A549 treated with AZD2906 at 1 μM for 4 hours (cell line): ENCODE results near the gene LAMB1. TPM values are rescaled to one million over a fixed set of nuclear protein-coding genes. Genes with fewer than 3 reads are reported as not detected.

Experiments
- total RNA-seq: library from RNA; stranded (reverse); fragments of 200-300 nt; extraction: Qiagen RNA extraction; gene quantifications from 5 replicates; pipeline ENCODE4 v1.2.3, GENCODE V29; 2022

The LAMB1 gene
- 94.3 to 137 TPM (median 104 TPM) in 5 replicates for total RNA-seq

GRCh38 chr7:108002726-108003598, at the start of gene LAMB1:
LAMB1 (minus strand) TSS chr7:108003161; CDS start chr7:108002885, 276 bp downstream.

GRCh38 chr7:107890962-107891635, 111.9 kb downstream of the LAMB1 start, which contains the start of gene DLD:
DLD (plus strand) TSS chr7:107891183; CDS start chr7:107891251, 68 bp downstream.

Other genes starting within 250 kb of the LAMB1 start
- gene SLC26A3, start 199.9 kb downstream of the LAMB1 start, total RNA-seq = 0.02 to 0.05 TPM in 2 of 5 replicates, not detected in the others
- gene DLD, start 112.0 kb downstream of the LAMB1 start, total RNA-seq = 81.3 to 132 TPM (median 90.0 TPM) in 5 replicates
- gene LAMB4, start 127.2 kb upstream of the LAMB1 start, total RNA-seq = 0.06 to 0.39 TPM (median 0.17 TPM) in 5 replicates